Colonic mucosa (tissue), 4 donors: ENCODE data around the gene ATP1A4. TPM values are rescaled to one million over a fixed set of nuclear protein-coding genes. Genes with fewer than 3 reads are reported as not detected.

Experiments
- DNase-seq: peaks from one replicate; pipeline ENCODE4 v3.0.0-alpha.2; 2020
- H3K27ac ChIP-seq: fragments of 200-600 bp; one replicate; pipeline ENCODE4 v1.8.0; 2021
- H3K27me3 ChIP-seq: fragments of 200-600 bp; one replicate; pipeline ENCODE4 v1.8.0; 2021
- H3K36me3 ChIP-seq: fragments of 200-600 bp; one replicate; pipeline ENCODE4 v1.8.0; 2021
- H3K4me1 ChIP-seq: fragments of 200-600 bp; one replicate; pipeline ENCODE4 v1.8.0; 2021; ENCODE audit warnings: mild to moderate bottlenecking
- H3K4me3 ChIP-seq: fragments of 200-600 bp; one replicate; pipeline ENCODE4 v1.8.0; 2021
- H3K9ac ChIP-seq, 2 donors: one replicate each; pipeline ENCODE4 v1.7.0; 2013; ENCODE audit warnings: control low read depth in 2 of 2, low read depth in 2 of 2, low read length in 2 of 2
- H3K9me3 ChIP-seq: fragments of 200-600 bp; one replicate; pipeline ENCODE4 v1.8.0; 2021
- CTCF ChIP-seq: fragments of 200-600 bp; IDR thresholded peaks from one replicate; pipeline ENCODE4 v1.8.0; 2022; ENCODE audit warnings: antibody characterized with exemption, mild to moderate bottlenecking
- intact Hi-C: fragments of 100-400 bp; cut with DNase I; formaldehyde crosslinking; loops from one replicate; pipeline ENCODE4 v1.14.1; 2022
- total RNA-seq, 2 donors: library from RNA; stranded (reverse); fragmentation: NEBNext Ultra II Directional in 1 of 2; extraction: Animal tissue kit (Norgen Biotek cat#: 25700) in 1 of 2; gene quantifications; one replicate each; pipeline ENCODE4 v1.2.1, GENCODE V29; 2021
- donor health status: healthy.
- donor health status: DM: no; HTN: no; CAD: no.
- donor health status: DM: no; HTN: no; CAD: no.

Gene ATP1A4
- total RNA-seq, 2 donors from 2014 or later: not detected

GRCh38 chr1:160137216-160137862 lies 14.1 kb upstream of the ATP1A4 start:
- intact Hi-C loops: no loop called here
- Histone ChIP-seq H3K9ac (no peak overlapping the region), H3K27ac (no peak overlapping the region), H3K36me3 (no peaks in the 10 kb centered on the region), H3K4me3 (no peak overlapping the region), H3K4me1 (no peaks in the 10 kb centered on the region), H3K27me3 (no peaks in the 10 kb centered on the region), H3K9me3 (no peaks in the 10 kb centered on the region)
- no peak for DNase-seq
- TF ChIP-seq CTCF: no peak

DNA sequence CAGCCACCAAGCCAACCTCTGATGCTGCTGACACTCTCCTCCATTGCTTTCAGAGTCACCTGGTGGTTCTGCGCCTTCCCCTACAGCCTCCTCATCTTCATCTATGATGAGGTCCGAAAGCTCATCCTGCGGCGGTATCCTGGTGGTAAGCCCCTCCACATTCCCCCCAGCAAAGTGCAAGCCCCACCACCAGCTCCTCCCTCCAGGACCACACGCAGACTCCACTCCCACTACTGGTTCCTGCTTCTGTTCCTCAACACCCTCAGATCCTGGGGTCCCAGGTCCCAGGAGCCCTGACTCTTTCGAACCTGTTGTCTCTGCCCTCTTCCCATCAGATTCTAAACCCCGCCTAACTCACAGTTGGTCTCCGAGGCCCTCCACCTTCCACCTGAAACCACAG lies 11.6 kb upstream of the ATP1A4 start:
- Histone ChIP-seq H3K9ac (no peak overlapping the region), H3K27ac (no peak overlapping the region), H3K4me1 (no peaks in the 10 kb centered on the region), H3K36me3 (no peaks in the 10 kb centered on the region), H3K4me3 (no peak overlapping the region), H3K9me3 (no peaks in the 10 kb centered on the region), H3K27me3 (no peaks in the 10 kb centered on the region)
- DNase-seq: no peak
- intact Hi-C loops: no loop called here
- no peak for TF ChIP-seq CTCF

DNA sequence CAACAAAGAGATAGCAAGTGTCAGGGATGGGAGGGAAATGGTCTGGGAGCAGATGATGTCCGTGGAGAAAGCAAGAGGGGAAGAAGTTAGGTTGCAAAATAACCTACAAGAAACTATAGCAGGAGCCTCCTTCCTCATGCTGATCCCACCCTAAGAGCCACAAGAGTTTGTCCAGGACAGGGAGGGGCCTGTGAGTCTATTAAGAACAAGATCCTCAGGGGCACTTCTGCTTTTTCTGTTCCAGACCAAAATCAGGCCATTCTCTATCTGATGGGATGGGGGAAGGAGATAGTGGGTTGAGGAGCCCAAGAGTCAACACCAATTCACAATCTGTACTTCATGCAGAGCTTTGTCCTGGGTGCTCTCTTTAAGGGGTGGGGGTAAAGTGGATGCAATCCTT lies 7.7 kb upstream of the ATP1A4 start:
- no peaks in the 10 kb centered on the region for H3K27me3 ChIP-seq
- no peak for TF ChIP-seq CTCF
- intact Hi-C loops: no loop called here
- H3K9me3 ChIP-seq: no peaks in the 10 kb centered on the region
- H3K36me3 ChIP-seq: no peaks in the 10 kb centered on the region
- H3K9ac ChIP-seq: no peak overlapping the region
- H3K4me1 ChIP-seq: no peaks in the 10 kb centered on the region
- no peak overlapping the region for H3K27ac ChIP-seq
- H3K4me3 ChIP-seq: no peak overlapping the region
- DNase-seq: no peak

DNA sequence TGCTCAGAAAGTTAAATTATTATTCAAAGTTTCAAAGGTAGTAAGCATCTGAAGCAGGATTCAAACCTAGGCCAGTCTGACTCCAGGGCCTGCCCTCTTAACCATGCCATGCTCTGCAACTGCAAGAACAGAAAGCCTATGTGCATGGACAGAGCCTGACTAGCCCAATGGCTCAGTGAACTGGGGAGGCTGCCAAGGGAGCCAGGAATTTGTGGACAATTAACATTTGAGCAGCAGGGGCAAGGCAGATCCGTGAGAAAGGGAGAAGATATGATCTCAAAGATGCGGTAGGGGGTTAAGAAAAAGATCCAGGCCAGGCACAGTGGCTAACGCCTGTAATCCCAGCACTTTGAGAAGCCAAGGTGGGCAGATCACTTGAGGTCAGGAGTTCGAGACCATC lies 6.5 kb upstream of the ATP1A4 start:
- intact Hi-C loops: no loop called here
- Histone ChIP-seq H3K27me3 (no peaks in the 10 kb centered on the region), H3K36me3 (no peaks in the 10 kb centered on the region), H3K4me3 (no peak overlapping the region), H3K9me3 (no peaks in the 10 kb centered on the region), H3K27ac (no peak overlapping the region), H3K9ac (no peak overlapping the region), H3K4me1 (no peaks in the 10 kb centered on the region)
- DNase-seq: no peak
- no peak for TF ChIP-seq CTCF

GRCh38 chr1:160146107-160146506 lies 5.3 kb upstream of the ATP1A4 start:
- no peak overlapping the region for H3K9ac ChIP-seq
- H3K27ac ChIP-seq: no peak overlapping the region
- H3K27me3 ChIP-seq: no peaks in the 10 kb centered on the region
- intact Hi-C loops: no loop called here
- TF ChIP-seq CTCF: no peak
- no peaks in the 10 kb centered on the region for H3K9me3 ChIP-seq
- no peaks in the 10 kb centered on the region for H3K36me3 ChIP-seq
- no peaks in the 10 kb centered on the region for H3K4me1 ChIP-seq
- no peak overlapping the region for H3K4me3 ChIP-seq
- DNase-seq: no peak
